Peyer's patch (tissue), 4 donors: Measurements from ENCODE around the gene MMUT.
"Not testable (repeated sequence)": the region's sequence is repeated elsewhere in the genome, so short reads cannot be mapped to it uniquely, and the experiment has no call there.

Experiments
- CTCF ChIP-seq, 6 experiments: fragments of 450-650 bp in 4 of 6; fragments of 200-600 bp in 2 of 6; sonication (generic) in 1 of 6; IDR thresholded peaks; one replicate each; pipeline ENCODE4 v1.5.1; 2017 to 2019; ENCODE audit warnings: antibody characterized with exemption in 6 of 6, mild to moderate bottlenecking in 3 of 6, moderate library complexity in 1 of 6
- POLR2A ChIP-seq, 2 donors: fragments of 450-650 bp; IDR thresholded peaks; one replicate each; pipeline ENCODE4 v1.5.1; 2017; ENCODE audit warnings: antibody characterized with exemption in 2 of 2, mild to moderate bottlenecking in 2 of 2, moderate library complexity in 2 of 2

- not testable (repeated sequence) for TF ChIP-seq CTCF, POLR2A (IDR thresholded peaks at IDR 0.05)
Measured at GRCh38 chr6:49386667-49387508, 76.2 kb downstream of the MMUT start.
